DMS114 treated with DMSO at 0.1 percent for 48 hours (cell line): ENCODE data around the gene YPEL3.
"Not testable (repeated sequence)": the region's sequence is repeated elsewhere in the genome, so short reads cannot be mapped to it uniquely, and the experiment has no call there.

Source experiments
- DNase-seq: peaks from one replicate; lab custom pipeline; 2025; ENCODE audit not compliant: unreplicated experiment; lab: John Stamatoyannopoulos, UW

Gene YPEL3

GRCh38 chr16:30096105-30096861 is at the start of gene YPEL3:
Gene YPEL3, minus strand, starts transcription at chr16:30096213. Its CDS starts 731 bp downstream, at chr16:30095482.
- peak; percentile 45 for DNase-seq

- DNase-seq, result no peak
These were observed 49.6 kb upstream of the YPEL3 start for GRCh38 chr16:30145657-30146056.

- DNase-seq, result no peak
These were observed 48.9 kb upstream of the YPEL3 start for GRCh38 chr16:30144917-30145316.

- no peak for DNase-seq
These were observed 48.0 kb upstream of the YPEL3 start for GRCh38 chr16:30144017-30144416.

- no peak for DNase-seq
These were observed 47.3 kb upstream of the YPEL3 start for GRCh38 chr16:30143347-30143702.

- DNase-seq, result no peak
These were observed 46.8 kb upstream of the YPEL3 start for GRCh38 chr16:30142672-30143346.

- no peak for DNase-seq
These were observed 45.7 kb upstream of the YPEL3 start for GRCh38 chr16:30141750-30142149.

- no peak for DNase-seq
These were observed 43.8 kb upstream of the YPEL3 start for GRCh38 chr16:30139583-30140481.

- DNase-seq, result no peak
These were observed 41.9 kb upstream of the YPEL3 start for GRCh38 chr16:30137897-30138296.

GRCh38 chr16:30136971-30137605 is 41.1 kb upstream of the YPEL3 start:
- no peak for DNase-seq

GRCh38 chr16:30132591-30132990 is 36.6 kb upstream of the YPEL3 start:
- no peak for DNase-seq

- DNase-seq, result no peak
These were observed 36.0 kb upstream of the YPEL3 start for GRCh38 chr16:30131869-30132475.

- DNase-seq, result no peak
These were observed 32.0 kb upstream of the YPEL3 start for GRCh38 chr16:30127993-30128392.

GRCh38 chr16:30125690-30126089 is 29.7 kb upstream of the YPEL3 start:
- not testable (repeated sequence) for DNase-seq

- DNase-seq, result no peak
These were observed 29.0 kb upstream of the YPEL3 start for GRCh38 chr16:30124985-30125379.

- DNase-seq, result no peak
These were observed 26.7 kb upstream of the YPEL3 start for GRCh38 chr16:30122604-30123160.

- DNase-seq, result no peak
These were observed 25.9 kb upstream of the YPEL3 start for GRCh38 chr16:30121741-30122571.

- no peak for DNase-seq
These were observed 24.5 kb upstream of the YPEL3 start for GRCh38 chr16:30120340-30121105.

GRCh38 chr16:30119428-30119827 is 23.4 kb upstream of the YPEL3 start:
- DNase-seq, result no peak
